ENCODE results near the gene IL4R.

DNA sequence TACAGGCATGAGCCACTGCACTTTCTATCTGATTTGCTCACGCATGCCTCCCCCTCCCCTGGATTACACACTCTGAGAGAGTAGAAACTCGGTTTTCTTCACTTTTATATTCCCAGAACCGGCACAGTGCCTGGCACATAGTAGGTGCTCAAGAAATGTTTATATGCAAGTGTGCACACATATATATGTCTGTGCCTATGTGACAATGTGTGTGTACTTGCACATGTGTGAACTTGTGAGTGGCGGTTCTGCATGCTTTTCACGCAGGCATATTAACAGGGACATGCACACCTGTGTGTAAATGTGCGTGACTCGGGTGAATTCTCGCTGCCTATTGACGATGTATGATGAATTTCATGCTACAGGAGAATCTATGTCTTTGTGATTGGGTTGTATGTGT lies 66.1 kb downstream of the IL4R start:
- TF ChIP-seq EZH2phosphoT487 (IDR thresholded peaks at IDR 0.05; ENCODE audit: low read length) (no peak), EZH2 (optimal IDR thresholded peaks at IDR 0.05; ENCODE audit: low read depth, low read length) (no peak)
- TF ChIP-seq, protein P1, sequence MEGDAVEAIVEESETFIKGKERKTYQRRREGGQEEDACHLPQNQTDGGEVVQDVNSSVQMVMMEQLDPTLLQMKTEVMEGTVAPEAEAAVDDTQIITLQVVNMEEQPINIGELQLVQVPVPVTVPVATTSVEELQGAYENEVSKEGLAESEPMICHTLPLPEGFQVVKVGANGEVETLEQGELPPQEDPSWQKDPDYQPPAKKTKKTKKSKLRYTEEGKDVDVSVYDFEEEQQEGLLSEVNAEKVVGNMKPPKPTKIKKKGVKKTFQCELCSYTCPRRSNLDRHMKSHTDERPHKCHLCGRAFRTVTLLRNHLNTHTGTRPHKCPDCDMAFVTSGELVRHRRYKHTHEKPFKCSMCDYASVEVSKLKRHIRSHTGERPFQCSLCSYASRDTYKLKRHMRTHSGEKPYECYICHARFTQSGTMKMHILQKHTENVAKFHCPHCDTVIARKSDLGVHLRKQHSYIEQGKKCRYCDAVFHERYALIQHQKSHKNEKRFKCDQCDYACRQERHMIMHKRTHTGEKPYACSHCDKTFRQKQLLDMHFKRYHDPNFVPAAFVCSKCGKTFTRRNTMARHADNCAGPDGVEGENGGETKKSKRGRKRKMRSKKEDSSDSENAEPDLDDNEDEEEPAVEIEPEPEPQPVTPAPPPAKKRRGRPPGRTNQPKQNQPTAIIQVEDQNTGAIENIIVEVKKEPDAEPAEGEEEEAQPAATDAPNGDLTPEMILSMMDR (IDR thresholded peaks at IDR 0.05; ENCODE audit: low read length): no peak
